NCI-H2171 treated with DMSO at 0.1 percent for 48 hours (cell line): ENCODE results near the gene GRAMD1A.
"Not testable (repeated sequence)": the region's sequence is repeated elsewhere in the genome, so short reads cannot be mapped to it uniquely, and the experiment has no call there.

Experiments
- DNase-seq: peaks from one replicate; lab custom pipeline; 2025; lab: John Stamatoyannopoulos, UW

GRAMD1A gene

DNA sequence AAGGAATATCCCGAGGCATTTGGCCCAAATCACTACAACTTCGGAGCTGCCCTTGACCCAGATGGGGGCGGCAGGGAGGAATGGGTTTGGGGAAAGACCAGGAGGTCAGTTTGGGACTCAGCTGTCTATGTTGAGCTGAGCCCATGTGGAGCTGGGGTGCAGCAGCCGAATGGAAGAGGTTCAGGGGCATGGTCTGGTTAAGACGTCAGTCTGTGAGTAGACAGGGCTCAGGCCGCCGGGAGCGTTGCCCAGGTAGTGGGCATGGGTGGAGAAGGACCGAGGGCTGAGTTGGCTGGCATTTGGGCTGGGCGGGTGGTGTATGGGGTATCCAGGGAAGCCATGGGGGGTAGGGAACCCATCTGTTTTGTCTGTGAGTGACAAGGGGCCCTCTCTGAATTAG lies 20.9 kb downstream of the GRAMD1A start:
- DNase-seq: no peak

DNA sequence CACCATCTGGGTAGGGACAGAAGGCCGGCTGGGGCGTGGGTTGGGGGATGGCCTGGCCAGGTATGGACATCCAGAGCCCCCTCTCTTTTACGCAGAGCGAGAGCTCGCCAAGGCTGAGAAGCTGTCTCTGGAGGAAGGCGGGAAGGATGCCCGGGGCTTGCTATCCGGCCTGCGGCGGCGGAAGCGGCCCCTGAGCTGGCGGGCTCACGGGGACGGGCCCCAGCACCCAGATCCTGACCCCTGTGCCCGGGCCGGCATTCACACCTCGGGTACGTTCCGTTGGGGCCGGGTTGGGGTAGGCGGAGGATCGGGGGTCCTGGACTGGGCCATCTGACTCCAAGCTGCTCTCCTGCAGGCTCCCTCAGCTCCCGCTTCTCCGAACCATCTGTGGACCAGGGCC lies 21.5 kb downstream of the GRAMD1A start:
- no peak for DNase-seq

DNA sequence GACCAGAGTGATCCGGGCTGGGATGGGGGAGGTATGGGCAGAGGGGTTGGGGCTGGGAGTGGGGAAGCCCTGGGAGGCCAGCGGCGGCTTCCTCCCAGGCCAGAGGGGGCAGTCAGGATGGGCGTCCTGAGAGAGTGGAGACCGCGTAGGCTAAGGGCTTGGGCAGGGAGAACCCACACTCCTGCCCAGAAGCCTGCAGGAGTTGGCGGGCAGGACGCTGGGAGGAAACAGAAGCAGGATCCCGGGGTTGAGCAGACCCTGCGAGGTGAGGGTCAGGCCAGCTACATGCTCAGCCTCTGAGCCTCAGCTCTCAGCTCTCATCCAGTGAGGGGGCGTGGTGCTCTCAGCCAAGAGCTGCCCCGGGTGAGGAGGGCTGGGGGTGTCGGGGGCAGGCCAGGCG lies 22.3 kb downstream of the GRAMD1A start:
- no peak for DNase-seq

DNA sequence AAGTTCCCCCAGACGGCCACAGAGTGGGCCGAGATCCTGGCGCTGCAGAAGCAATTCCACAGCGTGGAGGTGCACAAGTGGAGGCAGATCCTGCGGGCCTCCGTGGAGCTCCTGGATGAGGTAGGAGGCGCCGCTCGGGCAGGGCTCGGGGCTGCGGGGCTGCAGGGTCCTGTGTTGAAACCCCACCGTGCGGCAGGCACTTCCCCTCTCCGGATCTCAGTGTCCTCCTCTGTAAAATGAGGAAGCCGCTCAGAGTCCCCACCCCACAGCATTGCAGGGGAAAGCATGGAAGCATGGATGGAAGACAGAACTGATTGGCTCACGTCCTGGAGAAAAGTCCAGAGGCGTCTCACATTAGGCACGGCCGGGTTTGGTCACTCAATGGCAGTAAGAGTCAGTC lies 23.3 kb downstream of the GRAMD1A start:
- DNase-seq: no peak

DNA sequence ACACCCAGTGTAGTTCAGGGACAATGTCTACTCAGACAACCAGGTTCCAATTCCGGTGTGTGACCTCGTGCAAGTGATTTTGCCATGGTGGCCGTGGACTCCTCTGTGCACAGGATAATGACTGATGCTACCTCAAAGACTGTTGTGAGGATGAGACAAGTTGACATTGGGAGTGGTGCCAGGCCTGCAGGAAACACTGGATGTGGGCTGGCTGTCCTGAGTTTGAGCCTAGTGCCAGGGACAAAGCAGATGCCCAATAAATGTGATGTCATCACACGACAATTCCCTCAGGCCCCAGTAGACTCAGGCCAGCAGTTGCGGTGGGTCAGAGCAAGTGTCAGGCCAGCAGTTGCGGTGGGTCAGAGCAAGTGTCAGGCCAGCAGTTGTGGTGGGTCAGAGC lies 24.0 kb downstream of the GRAMD1A start:
- no peak for DNase-seq

DNA sequence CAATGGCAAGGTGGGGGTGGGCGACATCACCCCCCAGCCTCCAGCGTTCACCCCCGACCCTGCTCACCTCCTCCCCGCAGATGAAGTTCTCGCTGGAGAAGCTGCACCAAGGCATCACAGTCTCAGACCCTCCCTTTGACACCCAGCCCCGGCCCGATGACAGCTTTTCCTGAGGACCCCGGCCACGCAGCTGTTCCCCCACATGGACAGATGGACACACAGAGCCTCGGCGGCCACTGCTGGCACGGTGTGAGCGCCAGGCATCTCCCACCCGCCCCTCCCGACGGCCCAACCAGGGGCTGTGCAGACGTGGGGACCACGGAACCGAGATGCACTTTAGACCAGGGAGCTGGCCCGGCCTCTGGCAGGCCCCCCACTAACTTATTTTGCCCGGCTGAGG lies 25.8 kb downstream of the GRAMD1A start:
- no peak for DNase-seq

DNA sequence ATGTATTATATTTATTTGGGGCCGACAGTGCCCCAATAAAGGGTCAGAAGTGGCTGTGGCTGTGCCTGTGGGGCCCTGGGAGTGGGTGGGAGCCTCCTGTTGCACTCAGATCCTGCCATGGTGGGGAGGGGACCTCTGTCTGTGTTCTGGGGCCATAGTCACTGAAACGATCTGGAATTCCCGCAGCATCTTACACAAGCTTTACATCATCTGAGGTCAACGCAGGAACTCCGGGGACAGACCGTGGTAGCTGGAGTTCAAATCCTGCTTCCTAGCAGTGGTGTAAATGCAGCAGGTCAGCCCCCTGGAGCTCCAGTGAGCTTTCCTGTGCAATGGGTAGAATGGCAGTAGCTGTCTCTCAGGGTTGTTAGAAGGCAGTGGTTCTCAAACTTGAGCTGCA lies 26.3 kb downstream of the GRAMD1A start:
- no peak for DNase-seq

DNA sequence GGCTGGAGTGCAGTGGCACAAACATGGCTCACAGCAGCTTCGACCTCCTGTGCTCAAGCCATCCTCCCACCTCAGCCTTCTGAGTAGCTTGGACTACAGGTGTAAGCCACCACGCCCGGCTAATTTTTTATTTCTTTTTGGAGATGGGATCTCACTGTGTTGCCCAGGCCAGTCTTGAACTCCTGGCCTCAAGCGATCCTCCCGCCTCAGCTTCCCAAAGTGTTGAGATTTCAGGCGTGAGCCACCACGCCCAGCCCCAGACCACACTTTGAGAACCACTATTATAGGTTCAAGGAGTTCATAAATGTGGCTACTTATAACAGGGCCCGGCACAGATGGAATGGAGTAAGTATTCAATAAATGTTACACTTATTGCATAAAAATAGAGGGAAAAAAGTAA lies 26.9 kb downstream of the GRAMD1A start:
- no peak for DNase-seq

DNA sequence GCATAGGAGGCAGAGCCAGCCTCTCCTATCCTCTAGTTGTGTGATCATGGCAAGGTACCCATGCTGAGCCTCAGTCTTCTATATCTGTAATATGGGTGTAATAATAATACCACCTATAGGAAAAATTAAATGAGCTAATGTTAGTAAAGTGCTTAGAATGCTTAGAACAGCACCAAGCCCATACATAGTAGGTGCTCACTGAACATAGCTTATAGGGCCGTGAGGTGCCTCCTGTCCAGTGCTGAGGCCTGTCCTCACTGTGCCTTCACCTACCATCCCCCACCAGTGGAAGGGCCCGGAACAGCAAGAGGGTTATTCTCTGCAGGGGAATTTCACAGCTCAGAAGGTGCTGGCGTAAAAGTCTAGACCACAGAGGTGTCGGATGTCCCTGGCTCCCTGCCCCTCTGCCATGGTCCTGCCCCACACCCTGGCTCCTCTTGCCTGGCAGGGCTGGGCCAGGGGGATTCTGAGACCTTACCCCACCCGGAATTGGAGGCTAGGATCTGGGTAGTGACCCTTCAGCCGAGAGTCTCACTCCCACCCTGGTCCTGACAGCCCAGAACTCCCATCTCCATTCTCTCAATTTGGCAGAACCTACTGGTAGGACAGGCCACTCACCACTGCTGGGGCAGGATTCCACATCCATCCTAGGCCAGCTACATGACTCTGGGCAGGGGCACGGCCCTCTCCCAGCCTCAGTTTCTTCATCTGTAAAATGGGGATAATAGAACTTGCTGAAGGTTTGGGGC lies 27.9 kb downstream of the GRAMD1A start:
- no peak for DNase-seq

DNA sequence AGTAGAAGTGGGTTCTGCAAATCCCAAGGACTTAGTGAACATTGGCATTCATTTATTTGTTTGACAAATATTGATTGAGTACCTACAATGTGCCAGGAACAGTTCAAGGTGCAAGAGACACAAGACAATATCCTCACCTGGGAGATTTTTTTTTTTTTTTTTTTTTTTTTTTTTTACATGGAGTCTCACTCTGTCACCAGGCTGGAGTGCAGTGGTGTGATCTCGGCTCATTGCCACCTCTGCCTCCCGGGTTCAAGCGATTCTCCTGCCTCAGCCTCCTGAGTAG lies 28.4 kb downstream of the GRAMD1A start:
- DNase-seq: not testable (repeated sequence)

DNA sequence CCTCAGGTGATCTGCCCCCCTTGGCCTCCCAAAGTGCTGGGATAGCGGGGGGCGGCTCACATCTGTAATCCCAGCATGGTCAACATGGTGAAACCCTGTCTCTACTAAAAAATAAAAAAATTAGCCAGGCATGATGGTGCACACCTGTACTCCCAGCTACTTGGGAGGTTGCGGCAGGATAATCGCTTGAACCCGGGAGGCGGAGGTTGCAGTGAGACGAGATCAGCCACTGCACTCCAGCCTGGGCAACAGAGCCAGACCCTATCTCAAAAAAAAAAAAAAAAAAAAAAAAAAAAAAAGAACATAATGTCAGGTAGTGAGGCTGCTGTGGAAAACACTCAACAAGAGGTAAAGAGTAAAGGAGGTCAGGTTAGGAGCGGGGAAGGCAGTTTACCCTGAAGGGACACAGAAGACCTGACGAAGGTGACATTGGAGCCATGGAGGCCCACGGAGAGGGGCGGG lies 29.2 kb downstream of the GRAMD1A start:
- not testable (repeated sequence) for DNase-seq

DNA sequence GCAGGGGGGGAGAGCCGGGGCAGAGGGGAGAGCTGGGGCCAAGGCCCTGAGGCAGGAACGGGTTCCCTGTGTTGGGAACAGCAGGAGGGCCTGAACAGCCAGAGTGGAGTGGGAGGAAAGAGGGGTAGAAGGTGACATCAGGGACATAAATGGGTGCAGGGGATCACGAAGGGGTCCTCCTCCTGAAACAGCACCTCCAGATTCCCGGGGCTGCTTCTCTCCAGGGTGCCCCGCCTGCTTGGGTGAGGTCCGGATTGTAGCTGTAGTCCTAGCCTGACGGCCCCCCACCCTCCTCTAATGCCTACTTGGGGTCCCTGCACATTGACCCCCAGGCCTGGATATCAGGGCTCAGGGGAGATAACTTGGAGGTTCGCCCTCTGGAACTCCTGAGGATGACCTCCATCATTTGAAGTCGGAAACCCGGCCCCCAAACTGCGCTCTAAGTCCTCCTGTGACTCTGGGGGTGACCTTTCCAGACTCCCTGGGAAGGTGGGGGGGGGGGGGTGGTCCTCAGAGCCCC lies 29.7 kb downstream of the GRAMD1A start:
- peak; percentile 16 for DNase-seq

DNA sequence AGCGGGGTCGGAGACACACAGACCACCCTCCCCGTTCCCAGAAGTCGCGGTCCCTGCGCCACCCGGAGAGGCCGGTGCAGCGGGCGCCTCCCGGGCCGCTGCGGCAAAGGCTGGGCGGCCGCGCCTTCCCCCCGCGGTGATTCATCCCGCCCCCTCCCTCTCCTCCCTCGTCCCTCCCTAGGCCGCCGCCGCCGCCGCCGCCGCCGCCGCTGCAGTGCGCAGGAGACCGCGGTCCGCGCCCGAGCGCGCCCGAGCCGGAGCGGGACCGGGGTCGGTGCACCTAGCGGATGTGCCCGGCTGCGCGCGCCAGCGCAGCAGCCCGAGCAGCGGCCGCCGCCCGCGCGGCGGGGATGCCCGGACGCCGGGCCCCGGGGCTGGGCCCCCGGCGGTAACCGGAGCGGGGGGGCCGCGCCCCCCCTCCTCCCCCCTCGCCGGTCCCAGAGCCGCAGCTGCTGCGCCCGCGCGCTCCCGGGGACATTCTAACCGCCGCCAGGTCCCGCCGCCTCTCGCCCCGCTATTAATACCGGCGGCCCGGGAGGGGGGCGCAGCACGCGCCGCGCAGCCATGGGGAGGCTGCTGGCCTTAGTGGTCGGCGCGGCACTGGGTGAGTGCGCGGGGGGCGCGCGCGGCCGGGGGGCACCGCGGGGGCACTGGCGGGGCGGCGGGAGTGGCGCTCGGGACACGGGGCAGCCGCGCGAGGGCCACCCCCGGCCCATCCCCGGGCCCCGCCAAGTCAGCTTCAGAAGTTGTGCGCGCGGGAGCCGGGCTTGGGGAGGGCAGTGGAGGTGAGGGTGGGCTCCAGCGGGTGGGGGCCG lies 30.3 kb downstream of the GRAMD1A start, which contains the start of gene SCN1B:
Gene SCN1B (plus strand): TSS at position 214 of the 815 bp plus-strand sequence. CDS start 351 bp downstream, at position 565.
- DNase-seq: peak; percentile 29

DNA sequence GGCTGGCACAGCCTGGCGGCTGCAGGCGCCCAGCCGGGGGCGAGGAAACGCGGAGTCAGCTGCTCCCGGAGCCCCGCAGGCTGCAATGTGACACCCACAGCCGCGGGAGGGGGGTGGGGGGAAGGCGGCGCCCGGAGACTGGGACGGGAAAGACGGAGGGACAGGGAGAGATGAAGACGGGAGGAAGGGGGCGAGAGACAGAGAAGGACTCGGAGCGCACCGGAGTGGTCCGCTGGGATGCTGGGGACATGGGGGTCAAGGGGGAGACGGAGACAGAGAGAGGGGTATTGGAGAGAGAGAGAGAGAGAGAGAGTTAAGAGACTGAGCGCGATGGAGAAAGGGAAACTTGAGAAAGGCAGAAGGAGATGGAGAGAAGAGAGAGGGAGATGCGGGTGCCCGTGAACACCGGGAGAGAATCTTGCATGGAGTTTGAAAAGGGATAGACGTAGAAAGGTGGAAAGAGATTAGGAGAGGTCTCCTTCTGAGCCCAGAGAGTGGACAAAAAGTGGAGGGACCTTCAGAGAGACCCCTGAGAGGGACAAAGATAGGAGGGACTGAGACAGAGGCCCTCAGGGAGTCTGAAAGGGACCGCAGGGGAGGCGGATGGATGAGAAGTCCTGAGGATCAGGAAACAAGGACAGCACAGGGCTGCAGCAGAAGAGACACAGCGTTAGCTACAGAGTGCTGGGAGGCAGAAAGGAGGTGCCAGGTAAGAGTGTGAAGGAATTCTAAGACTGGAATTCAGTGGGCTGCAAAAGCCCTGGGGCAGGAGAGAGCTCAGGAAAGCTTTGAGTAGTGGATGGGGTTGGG lies 31.2 kb downstream of the GRAMD1A start:
- peak; percentile 55 for DNase-seq

DNA sequence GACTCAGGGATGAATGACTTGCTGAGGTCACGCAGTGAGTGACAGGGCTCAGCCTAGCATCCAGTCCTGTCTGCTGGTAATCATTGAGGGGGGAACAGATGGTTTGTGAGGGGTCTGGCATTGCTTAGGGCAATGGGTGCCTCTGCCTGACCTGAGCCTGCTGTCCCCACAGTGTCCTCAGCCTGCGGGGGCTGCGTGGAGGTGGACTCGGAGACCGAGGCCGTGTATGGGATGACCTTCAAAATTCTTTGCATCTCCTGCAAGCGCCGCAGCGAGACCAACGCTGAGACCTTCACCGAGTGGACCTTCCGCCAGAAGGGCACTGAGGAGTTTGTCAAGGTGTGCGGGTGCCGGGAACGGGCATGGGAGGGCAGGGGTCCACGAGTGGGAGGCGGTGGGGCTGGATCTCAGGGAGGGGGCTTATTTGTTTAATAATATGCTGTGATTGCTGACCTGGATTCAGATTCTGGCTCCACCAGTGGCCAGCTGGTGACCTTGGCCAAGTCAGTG lies 32.3 kb downstream of the GRAMD1A start:
- no peak for DNase-seq

DNA sequence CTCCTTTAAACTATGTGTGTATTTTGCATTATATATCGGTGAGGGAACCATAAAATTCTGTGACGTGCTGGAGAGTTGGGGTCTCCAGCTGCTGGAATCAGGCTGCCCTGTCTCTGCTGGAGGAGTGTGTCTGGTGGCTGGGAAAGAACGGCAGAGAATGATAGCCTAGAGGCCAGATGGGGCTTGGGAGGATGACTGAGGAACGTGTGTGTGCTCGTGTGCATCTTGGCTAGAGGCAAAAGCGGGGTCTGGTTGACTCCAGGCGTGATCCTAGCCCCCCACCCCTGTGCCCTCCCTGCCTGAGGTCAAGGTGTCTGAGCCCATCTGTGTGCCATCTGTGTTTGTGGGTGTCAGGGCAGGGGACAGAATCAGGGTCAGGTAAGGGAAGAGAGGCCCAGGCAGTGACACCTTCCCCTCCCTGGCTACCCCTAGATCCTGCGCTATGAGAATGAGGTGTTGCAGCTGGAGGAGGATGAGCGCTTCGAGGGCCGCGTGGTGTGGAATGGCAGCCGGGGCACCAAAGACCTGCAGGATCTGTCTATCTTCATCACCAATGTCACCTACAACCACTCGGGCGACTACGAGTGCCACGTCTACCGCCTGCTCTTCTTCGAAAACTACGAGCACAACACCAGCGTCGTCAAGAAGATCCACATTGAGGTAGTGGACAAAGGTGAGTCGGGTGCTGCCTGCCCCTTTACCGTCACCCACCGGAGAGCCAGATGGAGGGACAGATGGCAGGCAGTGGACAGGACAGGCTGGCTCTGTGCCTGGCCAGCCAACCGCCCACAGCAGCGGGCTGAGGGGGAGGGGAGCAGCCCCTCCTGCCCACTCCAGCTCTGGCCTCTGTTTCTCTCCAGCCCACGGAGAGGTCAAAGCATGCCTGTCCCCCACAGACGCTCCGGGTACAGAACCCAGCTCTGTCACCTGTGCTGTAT lies 33.2 kb downstream of the GRAMD1A start:
- DNase-seq: peak; percentile 23

DNA sequence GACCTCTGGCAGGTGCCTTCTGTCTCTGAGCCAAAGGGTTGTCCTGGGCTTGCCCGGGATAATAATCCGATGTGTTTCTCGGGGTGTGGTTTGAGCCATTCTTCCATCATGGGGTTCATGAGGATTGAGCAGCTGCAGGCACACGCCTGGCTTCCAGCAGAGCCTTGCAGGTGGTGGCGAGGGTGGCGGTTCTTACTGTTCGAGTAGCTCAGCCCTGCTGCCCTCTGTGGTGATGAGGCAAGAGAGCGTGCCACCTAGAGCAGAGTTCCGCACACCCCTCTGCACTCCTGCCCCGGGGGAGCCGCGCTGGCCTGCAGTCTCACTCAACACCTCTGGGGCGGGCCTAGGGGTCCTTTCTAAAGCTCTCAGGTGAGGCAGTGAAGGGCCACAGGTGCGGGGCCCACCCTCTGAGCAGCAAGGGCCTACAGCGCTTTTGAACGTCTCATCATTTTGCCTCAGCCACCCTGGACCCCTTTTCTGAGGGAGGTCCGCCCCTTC lies 33.9 kb downstream of the GRAMD1A start:
- DNase-seq: peak; percentile 33

DNA sequence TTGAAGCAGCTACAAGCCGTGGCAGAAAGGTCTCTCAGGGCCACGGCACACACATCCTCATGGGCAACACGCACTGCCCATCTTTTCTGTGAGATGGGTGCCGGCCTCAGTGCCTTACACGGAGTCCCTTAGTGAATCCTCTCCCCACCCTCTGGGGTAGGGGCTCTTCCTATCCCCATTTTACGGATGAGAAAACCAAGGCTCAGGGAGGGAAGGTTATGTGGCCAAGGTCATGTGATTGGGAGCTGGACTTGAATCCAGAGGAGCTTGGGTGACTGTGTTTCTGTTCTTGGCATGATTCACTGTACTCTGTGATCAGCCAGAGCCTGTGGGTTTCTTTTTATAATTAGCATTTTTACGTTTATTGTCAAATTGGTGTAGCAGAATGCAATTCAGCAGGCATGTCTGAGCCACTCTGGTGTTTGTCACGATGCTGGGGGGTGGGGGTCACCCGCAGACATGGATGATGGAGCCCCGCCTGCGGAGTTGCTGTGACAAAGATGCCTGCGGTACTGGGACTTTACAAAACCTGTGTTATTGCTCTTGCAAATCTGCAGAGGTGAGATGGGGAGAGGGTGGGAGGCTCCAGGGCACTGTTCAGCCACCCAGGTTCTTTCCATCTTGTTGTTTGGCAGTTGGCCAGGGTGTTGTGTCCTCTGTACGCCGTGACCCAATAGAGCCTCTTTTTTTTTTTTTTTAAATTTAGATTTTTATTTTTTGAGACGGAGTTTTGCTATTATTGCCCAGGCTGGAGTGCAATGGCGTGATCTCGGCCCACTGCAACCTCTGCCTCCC lies 34.7 kb downstream of the GRAMD1A start:
- DNase-seq: peak; percentile 9

DNA sequence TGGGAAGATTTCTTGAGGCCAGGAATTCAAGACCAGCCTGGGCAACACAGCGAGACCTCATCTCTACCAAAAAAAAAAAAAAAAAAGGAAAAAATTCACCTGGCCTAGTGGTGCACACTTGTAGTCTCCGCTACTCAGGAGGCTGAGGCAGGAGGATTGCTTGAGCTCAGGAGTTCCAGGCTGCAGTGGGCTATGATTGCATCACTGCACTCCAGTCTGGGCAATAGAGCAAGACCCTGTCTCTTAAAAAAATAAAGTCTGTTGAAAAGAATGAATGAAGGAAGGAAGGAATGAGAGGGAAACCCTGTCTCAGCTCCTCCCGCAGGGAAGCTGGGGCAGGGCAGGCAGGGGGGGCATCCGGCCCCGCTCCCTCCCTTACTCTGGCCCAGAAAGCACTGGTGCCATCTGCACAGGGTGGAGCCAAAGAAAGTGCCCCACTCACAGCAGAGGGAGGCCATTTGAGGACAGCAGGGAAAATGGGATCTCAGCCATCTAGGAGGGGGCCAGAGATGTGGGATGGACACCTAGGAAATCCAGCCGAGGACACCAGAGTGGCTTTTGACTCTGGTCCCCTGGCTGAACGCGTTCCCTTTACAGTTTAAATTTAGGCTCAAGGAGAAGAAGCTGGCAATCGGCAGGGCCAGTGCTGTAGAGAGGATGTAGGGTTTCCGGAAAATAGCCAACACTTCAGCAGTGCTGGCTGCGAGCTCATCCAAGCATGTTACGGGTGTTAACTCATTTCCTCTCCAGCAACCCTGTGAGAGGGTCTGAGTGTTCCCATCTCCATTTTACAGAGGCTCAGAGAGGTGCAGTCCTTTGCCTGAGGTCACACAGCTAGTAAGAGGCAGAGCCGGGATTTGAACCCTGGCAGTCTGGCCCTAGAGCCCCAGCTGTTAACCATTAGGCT lies 37.8 kb downstream of the GRAMD1A start:
- DNase-seq: peak; percentile 66
